ENCODE data around the gene ETAA1. TPM values are rescaled to one million over a fixed set of nuclear protein-coding genes. Genes with fewer than 3 reads are reported as not detected.

ETAA1 gene
- total RNA-seq, 4 donors from 2014 or later = 2.2 to 12.1 (median 9.6) TPM

DNA sequence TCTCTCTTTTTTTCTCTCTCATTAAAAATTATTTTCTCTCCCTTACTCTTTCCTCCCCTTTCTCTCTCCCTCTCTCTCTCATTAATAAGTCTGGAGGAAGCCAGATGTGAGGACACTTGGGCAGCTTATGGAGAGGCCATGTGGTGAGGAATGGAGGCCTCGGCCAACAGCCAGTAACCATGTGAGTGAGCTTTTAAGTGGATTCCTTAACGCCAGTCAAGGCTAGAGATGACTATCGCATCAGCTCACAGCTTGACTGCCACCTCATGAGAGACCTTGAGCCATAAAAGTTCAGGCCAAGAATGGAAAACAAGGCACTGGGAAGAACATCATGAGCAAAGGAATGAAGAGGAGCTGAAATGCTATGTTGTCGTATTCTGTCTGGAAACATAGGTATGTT lies 39.1 kb downstream of the ETAA1 start:
- Histone ChIP-seq H3K4me3 (no peak overlapping the region), H3K27me3 (no peaks in the 10 kb centered on the region), H3K36me3 (no peaks in the 10 kb centered on the region), H3K27ac (no peak overlapping the region), H3K9me3 (no peaks in the 10 kb centered on the region), H3K4me1 (no peaks in the 10 kb centered on the region)
- WGBS, 2 donors (ENCODE audit: low coverage in 1 of 2) = 80 to 88% methylated on average over 2 to 4 of the region's 4 CpGs
- in situ Hi-C loops (cut with MboI; ENCODE audit: low pct_ligation_motif_present in 1 of 4, low pct_unique_long_range_greater_than_20kb in 1 of 4, low sequenced_read_pairs in 3 of 4) = no loop called here
- no peak for DNase-seq
- TF ChIP-seq POLR2AphosphoS5 (IDR thresholded peaks at IDR 0.05) (no peak), EP300 (IDR thresholded peaks at IDR 0.05; ENCODE audit: low read depth) (no peak), POLR2A (IDR thresholded peaks at IDR 0.05) (no peak)
- TF ChIP-seq, protein P1, sequence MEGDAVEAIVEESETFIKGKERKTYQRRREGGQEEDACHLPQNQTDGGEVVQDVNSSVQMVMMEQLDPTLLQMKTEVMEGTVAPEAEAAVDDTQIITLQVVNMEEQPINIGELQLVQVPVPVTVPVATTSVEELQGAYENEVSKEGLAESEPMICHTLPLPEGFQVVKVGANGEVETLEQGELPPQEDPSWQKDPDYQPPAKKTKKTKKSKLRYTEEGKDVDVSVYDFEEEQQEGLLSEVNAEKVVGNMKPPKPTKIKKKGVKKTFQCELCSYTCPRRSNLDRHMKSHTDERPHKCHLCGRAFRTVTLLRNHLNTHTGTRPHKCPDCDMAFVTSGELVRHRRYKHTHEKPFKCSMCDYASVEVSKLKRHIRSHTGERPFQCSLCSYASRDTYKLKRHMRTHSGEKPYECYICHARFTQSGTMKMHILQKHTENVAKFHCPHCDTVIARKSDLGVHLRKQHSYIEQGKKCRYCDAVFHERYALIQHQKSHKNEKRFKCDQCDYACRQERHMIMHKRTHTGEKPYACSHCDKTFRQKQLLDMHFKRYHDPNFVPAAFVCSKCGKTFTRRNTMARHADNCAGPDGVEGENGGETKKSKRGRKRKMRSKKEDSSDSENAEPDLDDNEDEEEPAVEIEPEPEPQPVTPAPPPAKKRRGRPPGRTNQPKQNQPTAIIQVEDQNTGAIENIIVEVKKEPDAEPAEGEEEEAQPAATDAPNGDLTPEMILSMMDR (IDR thresholded peaks at IDR 0.05) = no peak
- intact Hi-C loops (cut with DNase I; ENCODE audit: low total_unique reads) = no loop called here

DNA sequence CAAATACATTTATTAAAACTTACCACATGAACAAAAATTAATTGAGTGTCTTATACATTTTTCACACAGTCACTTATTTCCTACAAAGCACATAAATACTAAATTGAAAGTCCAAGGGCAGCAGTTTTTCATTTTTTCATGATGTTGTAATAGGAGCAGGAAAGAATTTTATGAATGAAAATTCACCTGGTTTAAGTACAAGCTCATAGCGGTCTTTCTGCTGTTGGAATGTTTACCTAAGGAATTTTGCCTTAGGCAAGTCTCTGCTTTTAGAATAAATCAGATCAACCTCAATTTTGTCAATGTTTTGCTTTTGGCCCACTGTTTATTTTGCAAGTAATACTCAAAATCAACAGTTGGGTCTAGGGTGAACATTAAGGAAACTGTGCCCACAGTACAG lies 40.0 kb downstream of the ETAA1 start:
- 38 to 64% methylated on average over 1 of the region's 1 CpG for WGBS, 2 donors (ENCODE audit: low coverage in 1 of 2)
- Histone ChIP-seq H3K27me3 (no peaks in the 10 kb centered on the region), H3K27ac (no peak overlapping the region), H3K9me3 (no peaks in the 10 kb centered on the region), H3K4me3 (no peak overlapping the region), H3K4me1 (no peaks in the 10 kb centered on the region), H3K36me3 (no peaks in the 10 kb centered on the region)
- in situ Hi-C loops (cut with MboI; ENCODE audit: low pct_ligation_motif_present in 1 of 4, low pct_unique_long_range_greater_than_20kb in 1 of 4, low sequenced_read_pairs in 3 of 4) (no loop called here), intact Hi-C loops (cut with DNase I; ENCODE audit: low total_unique reads) (no loop called here)
- no peak for DNase-seq
- TF ChIP-seq POLR2A (IDR thresholded peaks at IDR 0.05) = no peak
- no peak for TF ChIP-seq EP300 (IDR thresholded peaks at IDR 0.05; ENCODE audit: low read depth)
- no peak for TF ChIP-seq POLR2AphosphoS5 (IDR thresholded peaks at IDR 0.05)
- TF ChIP-seq, protein P1 (IDR thresholded peaks at IDR 0.05) = no peak

DNA sequence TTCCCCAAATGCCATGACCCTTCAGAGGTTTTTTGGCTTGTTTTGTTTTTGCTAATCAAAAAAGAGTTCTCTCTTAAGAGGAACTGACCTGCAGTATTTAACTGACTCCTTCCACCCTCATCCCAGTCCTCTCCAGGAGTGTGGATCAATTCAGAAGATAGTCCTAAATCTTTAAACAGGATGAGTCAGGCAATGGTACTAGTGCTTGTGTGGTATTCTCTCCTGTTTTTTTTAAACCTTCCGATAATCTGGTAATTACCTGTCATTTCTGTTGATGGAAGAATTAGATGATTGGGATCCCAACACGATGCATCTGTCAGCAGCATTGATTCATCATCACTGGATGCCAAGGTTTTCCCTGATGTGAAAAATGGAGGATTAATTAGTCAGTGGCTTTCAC lies 41.2 kb downstream of the ETAA1 start:
- H3K36me3 ChIP-seq = no peaks in the 10 kb centered on the region
- no peaks in the 10 kb centered on the region for H3K9me3 ChIP-seq
- H3K27ac ChIP-seq = no peak overlapping the region
- in situ Hi-C loops (cut with MboI; ENCODE audit: low pct_ligation_motif_present in 1 of 4, low pct_unique_long_range_greater_than_20kb in 1 of 4, low sequenced_read_pairs in 3 of 4) (no loop called here), intact Hi-C loops (cut with DNase I; ENCODE audit: low total_unique reads) (no loop called here)
- H3K4me1 ChIP-seq = no peaks in the 10 kb centered on the region
- TF ChIP-seq POLR2AphosphoS5 (IDR thresholded peaks at IDR 0.05) (no peak), EP300 (IDR thresholded peaks at IDR 0.05; ENCODE audit: low read depth) (no peak), POLR2A (IDR thresholded peaks at IDR 0.05) (no peak)
- TF ChIP-seq, protein P1 (IDR thresholded peaks at IDR 0.05) = no peak
- H3K27me3 ChIP-seq = no peaks in the 10 kb centered on the region
- H3K4me3 ChIP-seq = no peak overlapping the region
- no peak for DNase-seq
- WGBS, 2 donors (ENCODE audit: low coverage in 1 of 2) = 86 to 95% methylated on average over 2 of the region's 2 CpGs

DNA sequence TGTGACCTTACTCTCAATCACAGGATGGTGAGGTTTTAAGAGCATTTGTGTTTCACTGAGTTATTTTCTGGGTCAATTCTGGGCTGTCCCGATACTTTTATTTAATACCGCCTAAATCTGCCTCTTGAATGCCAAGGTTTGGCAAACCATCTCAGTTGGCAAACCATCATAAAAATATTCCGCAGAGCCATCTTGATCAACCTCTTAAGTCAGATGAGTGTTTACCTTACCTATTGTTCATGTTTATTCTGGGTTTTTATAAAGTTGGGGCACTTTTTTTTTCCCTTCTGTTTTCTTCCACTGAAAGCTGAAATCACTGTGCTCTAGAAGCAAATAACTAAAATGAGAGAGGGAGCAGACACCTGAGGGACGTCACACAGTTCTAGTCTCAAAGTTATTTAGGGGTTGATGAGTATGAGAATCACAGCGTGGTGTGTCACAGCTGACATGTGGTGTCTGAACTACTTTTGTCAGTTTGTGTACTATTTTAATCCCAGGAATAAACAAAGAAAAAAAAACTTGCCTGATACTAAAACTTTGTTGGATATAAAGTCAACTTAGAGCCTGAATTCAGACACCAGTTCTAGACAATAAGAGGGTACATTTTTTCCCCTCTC lies 48.6 kb downstream of the ETAA1 start:
- in situ Hi-C loops (cut with MboI; ENCODE audit: low pct_ligation_motif_present in 1 of 4, low pct_unique_long_range_greater_than_20kb in 1 of 4, low sequenced_read_pairs in 3 of 4) (no loop called here), intact Hi-C loops (cut with DNase I; ENCODE audit: low total_unique reads) (no loop called here)
- Histone ChIP-seq H3K36me3 (no peaks in the 10 kb centered on the region), H3K4me1 (peaks cover 0 to 16% (median 3%) of the 10 kb centered on the region in 4 donors), H3K27ac (peak overlapping the region in 1 of 4 donors; percentile 47), H3K27me3 (no peaks in the 10 kb centered on the region), H3K9me3 (no peaks in the 10 kb centered on the region), H3K4me3 (no peak overlapping the region)
- no peak for DNase-seq
- WGBS, 2 donors (ENCODE audit: low coverage in 1 of 2) = 35 to 58% methylated on average over 5 of the region's 5 CpGs
- no peak for TF ChIP-seq POLR2AphosphoS5 (IDR thresholded peaks at IDR 0.05)
- TF ChIP-seq, protein P1 (IDR thresholded peaks at IDR 0.05) = no peak
- TF ChIP-seq POLR2A (IDR thresholded peaks at IDR 0.05) = no peak
- no peak for TF ChIP-seq EP300 (IDR thresholded peaks at IDR 0.05; ENCODE audit: low read depth)

Measured in transverse colon (tissue), 4 donors.